ENCODE results near the gene SERPINA4. TPM values are rescaled to one million over a fixed set of nuclear protein-coding genes. Genes with fewer than 3 reads are reported as not detected.

SERPINA4 gene
- not detected in 2 replicates for total RNA-seq

GRCh38 chr14:94560751-94561655, at the start of gene SERPINA4:
SERPINA4 (plus strand) TSS chr14:94561442; CDS start chr14:94563483, 2,041 bp downstream.

GRCh38 chr14:94581127-94581999, 20.1 kb downstream of the SERPINA4 start, which contains the start of gene SERPINA5:
SERPINA5 (plus strand) TSS chr14:94581426; CDS start chr14:94587363, 5,937 bp downstream.

GRCh38 chr14:94612174-94612573, 50.9 kb downstream of the SERPINA4 start, which contains the start of gene SERPINA3:
SERPINA3 (plus strand) TSS chr14:94612391; CDS start chr14:94614442, 2,051 bp downstream.

Other genes starting within 250 kb of the SERPINA4 start
- not detected in 2 replicates for gene SERPINA6, start 238.1 kb upstream of the SERPINA4 start, total RNA-seq
- gene SERPINA2, start 194.7 kb upstream of the SERPINA4 start, total RNA-seq = not detected in 2 replicates
- 0.86 and 1.6 TPM in 2 replicates for gene SERPINA1, start 172.8 kb upstream of the SERPINA4 start, total RNA-seq
- not detected in 2 replicates for gene SERPINA11, start 108.6 kb upstream of the SERPINA4 start, total RNA-seq
- not detected in 2 replicates for gene SERPINA9, start 85.2 kb upstream of the SERPINA4 start, total RNA-seq
- not detected in 2 replicates for gene SERPINA12, start 52.0 kb upstream of the SERPINA4 start, total RNA-seq
- not detected in 2 replicates for gene SERPINA5, start 20.0 kb downstream of the SERPINA4 start, total RNA-seq
- 1.2 and 1.4 TPM in 2 replicates for gene SERPINA3, start 50.9 kb downstream of the SERPINA4 start, total RNA-seq
- 0.58 TPM in 1 of 2 replicates, not detected in the other for gene GSC, start 208.7 kb downstream of the SERPINA4 start, total RNA-seq